ENCODE measurements around the gene IDH3A.
"Not testable (repeated sequence)": the region's sequence is repeated elsewhere in the genome, so short reads cannot be mapped to it uniquely, and the experiment has no call there.

Gene IDH3A

GRCh38 chr15:78146425-78147154 lies 2.6 kb upstream of the IDH3A start:
- no peak for ATAC-seq
- TF ChIP-seq BACH2 (CRISPR knock-in tag; IDR thresholded peaks at IDR 0.05; ENCODE audit: borderline replicate concordance), result no peak

- no peak for TF ChIP-seq ZNF8 (CRISPR knock-in tag; IDR thresholded peaks at IDR 0.05)
- TF ChIP-seq ZNF70 (CRISPR knock-in tag; IDR thresholded peaks at IDR 0.05), result no peak
- no peak for TF ChIP-seq BACH2 (CRISPR knock-in tag; IDR thresholded peaks at IDR 0.05; ENCODE audit: borderline replicate concordance)
- no peak for TF ChIP-seq OSR1 (CRISPR knock-in tag; IDR thresholded peaks at IDR 0.05)
- TF ChIP-seq TCF4 (CRISPR knock-in tag; IDR thresholded peaks at IDR 0.05; ENCODE audit: borderline replicate concordance), result no peak
- no peak for TF ChIP-seq TOX (CRISPR knock-in tag; IDR thresholded peaks at IDR 0.05; ENCODE audit: borderline replicate concordance)
- no peak for TF ChIP-seq ARNTL (CRISPR knock-in tag; IDR thresholded peaks at IDR 0.05; ENCODE audit: borderline replicate concordance, low read depth)
- TF ChIP-seq SNAI2 (CRISPR knock-in tag; IDR thresholded peaks at IDR 0.05), result no peak
- no peak for TF ChIP-seq RARB (CRISPR knock-in tag; IDR thresholded peaks at IDR 0.05)
- TF ChIP-seq ZC3H10 (CRISPR knock-in tag; IDR thresholded peaks at IDR 0.05), result no peak
- no peak for TF ChIP-seq ISL1 (CRISPR knock-in tag; IDR thresholded peaks at IDR 0.05)
- TF ChIP-seq PPARA (CRISPR knock-in tag; IDR thresholded peaks at IDR 0.05; ENCODE audit: borderline replicate concordance), result no peak
- TF ChIP-seq ZFP30 (CRISPR knock-in tag; IDR thresholded peaks at IDR 0.05), result no peak
- TF ChIP-seq ESRRG (CRISPR knock-in tag; IDR thresholded peaks at IDR 0.05), result no peak
Observed at GRCh38 chr15:78147566-78147965, 1.6 kb upstream of the IDH3A start.

GRCh38 chr15:78148392-78149067 lies 632 bp upstream of the IDH3A start:
- peak; percentile 50 for ATAC-seq
- TF ChIP-seq GLIS3 (CRISPR knock-in tag; IDR thresholded peaks at IDR 0.05), result no peak

More at GRCh38 chr15:78147566-78147965, 1.6 kb upstream of the IDH3A start:
- ATAC-seq, result no peak

- peak; percentile 43 for ATAC-seq
- TF ChIP-seq TCF4 (CRISPR knock-in tag; IDR thresholded peaks at IDR 0.05; ENCODE audit: borderline replicate concordance), result no peak
- TF ChIP-seq RARB (CRISPR knock-in tag; IDR thresholded peaks at IDR 0.05), result no peak
- TF ChIP-seq CSRNP3 (CRISPR knock-in tag; IDR thresholded peaks at IDR 0.05), result no peak
- TF ChIP-seq SNAI2 (CRISPR knock-in tag; IDR thresholded peaks at IDR 0.05), result no peak
- no peak for TF ChIP-seq ARNTL (CRISPR knock-in tag; IDR thresholded peaks at IDR 0.05; ENCODE audit: borderline replicate concordance, low read depth)
- TF ChIP-seq POU6F1 (CRISPR knock-in tag; IDR thresholded peaks at IDR 0.05; ENCODE audit: borderline replicate concordance, low read depth), result no peak
- TF ChIP-seq TSHZ2 (CRISPR knock-in tag; IDR thresholded peaks at IDR 0.05), result no peak
Observed at GRCh38 chr15:78149805-78150751, 916 bp downstream of the IDH3A start.

GRCh38 chr15:78151075-78151474 lies 1.9 kb downstream of the IDH3A start:
- ATAC-seq, result not testable (repeated sequence)

Data from SK-N-SH treated with all-trans-retinoic acid at 6 μM for 48 hours (cell line).